HG02610 (cell line): ENCODE results near the gene SKAP2.

Experiments used
- ATAC-seq: cut with Tn5 transposase; IDR thresholded peaks from one replicate; pipeline ENCODE4 v1.9.1; 2021; ENCODE audit warnings: mild to moderate bottlenecking, moderate library complexity; ENCODE audit not compliant: unreplicated experiment

SKAP2 gene

GRCh38 chr7:26642416-26642815 lies 222.0 kb downstream of the SKAP2 start:
- no peak for ATAC-seq

DNA sequence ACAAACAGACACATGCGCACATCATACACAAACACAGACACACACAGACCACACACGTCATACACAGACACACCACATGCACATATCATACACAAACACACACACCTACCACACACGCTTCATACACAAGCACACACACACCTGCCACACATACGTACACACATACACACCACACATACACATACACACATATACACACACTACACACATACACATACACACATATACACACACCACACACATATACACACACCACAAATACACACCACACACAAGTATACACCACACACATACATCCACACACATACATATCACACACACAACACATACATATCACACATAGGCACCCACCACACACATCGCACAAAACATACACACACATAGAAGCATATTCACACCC lies 224.7 kb downstream of the SKAP2 start:
- no peak for ATAC-seq

DNA sequence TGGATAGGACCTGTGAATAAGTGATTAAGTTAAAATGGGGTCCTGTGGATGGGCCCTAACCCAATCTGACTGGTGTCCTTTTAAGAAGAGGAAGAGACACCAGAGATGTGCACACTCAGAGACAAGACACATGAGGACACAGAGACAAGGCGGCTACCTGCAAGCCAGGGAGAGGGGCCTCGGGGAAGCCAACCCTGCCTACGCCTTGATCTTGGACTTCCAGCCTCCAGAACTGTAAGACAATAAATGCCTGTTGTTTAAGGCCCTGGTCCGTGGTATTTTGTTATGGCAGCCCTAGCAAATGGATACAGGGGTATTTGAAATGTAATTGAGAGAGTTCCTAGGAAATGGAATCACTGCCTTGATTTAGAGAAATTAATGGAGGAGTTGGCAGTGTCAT lies 225.3 kb downstream of the SKAP2 start:
- no peak for ATAC-seq

GRCh38 chr7:26638140-26638539 lies 226.2 kb downstream of the SKAP2 start:
- ATAC-seq: no peak

GRCh38 chr7:26637610-26638009 lies 226.8 kb downstream of the SKAP2 start:
- no peak for ATAC-seq

- ATAC-seq: no peak
Observed at GRCh38 chr7:26636808-26637207, 227.6 kb downstream of the SKAP2 start.

DNA sequence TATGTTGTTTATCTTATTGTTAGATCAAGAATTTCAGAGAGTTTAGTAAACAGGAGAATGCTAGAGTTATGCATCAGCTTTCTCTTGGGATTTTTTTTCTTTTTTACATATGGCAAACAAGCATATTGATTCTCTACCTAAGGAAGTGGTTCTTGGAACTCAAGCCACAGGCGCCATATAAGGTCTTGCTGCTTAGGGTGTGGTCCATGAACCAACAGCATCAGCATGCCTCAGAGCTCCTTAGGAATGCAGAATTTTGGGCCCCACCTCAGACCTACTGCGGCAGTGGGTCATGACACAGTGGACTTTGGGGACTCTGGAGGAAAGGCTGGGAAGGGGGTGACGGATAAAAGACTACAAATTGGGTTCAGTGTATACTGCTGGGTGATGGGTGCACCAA lies 230.8 kb downstream of the SKAP2 start:
- no peak for ATAC-seq

DNA sequence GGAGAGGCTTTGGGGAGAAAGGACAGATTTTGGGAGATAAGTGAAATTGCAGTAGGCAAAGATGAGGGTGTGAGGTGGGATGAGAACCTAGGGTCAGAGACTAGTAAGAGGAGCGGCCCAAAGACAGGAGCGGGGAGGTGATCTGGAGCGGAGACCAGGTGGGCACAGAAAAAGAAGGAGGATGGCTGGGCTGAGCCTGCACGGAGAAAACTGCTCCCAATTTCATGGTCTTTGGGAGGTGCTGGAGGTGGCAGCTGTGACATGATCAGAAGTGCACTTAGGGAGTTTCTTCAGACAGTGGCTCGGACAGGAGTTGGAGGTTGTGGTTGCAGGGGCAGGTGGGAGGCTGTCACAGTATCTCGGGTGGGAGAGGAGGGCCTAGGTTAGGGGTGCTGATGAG lies 232.8 kb downstream of the SKAP2 start:
- no peak for ATAC-seq

GRCh38 chr7:26630941-26631580 lies 233.3 kb downstream of the SKAP2 start:
- ATAC-seq: no peak

DNA sequence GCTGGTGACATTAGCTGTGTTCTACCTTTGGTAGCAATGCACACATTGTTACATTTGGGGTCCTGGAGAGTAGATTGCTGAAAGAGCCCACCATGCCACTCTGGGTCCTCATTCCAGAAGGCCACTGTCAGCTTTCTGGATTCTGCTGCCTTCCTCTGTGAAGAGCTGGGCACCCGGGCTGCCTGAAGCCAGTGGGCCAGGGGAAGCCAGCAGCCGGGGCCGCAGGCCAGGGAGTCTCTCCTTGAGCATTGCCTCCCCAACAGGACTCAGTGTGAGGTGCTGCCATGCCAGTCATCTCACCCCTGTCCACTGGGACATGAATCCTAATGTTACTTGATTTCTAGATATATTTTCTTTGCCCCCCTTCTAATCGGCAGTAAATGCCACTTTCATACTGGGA lies 234.0 kb downstream of the SKAP2 start:
- no peak for ATAC-seq

DNA sequence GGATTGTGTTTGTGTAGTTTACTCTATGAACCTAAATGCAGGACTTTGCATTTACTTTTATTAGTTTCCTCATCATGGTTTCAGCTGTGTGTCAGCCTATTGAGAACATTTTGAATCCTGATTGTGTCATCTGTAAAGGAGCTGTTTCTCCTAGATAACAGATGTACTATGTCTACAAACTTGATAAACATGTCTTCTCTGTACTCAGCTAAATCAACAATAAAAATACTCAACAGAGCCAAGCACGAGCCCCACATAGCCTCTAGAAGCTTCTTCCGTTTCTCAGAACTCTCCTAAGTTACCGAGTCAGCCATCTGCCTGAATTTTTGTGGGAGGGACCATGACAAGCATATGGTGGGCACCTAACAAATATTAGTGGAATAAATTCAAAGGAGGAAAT lies 234.7 kb downstream of the SKAP2 start:
- no peak for ATAC-seq

GRCh38 chr7:26627891-26628341 lies 236.5 kb downstream of the SKAP2 start:
- ATAC-seq: no peak

GRCh38 chr7:26627221-26627620 lies 237.2 kb downstream of the SKAP2 start:
- ATAC-seq: no peak

- no peak for ATAC-seq
Observed at GRCh38 chr7:26626687-26627086, 237.7 kb downstream of the SKAP2 start.

GRCh38 chr7:26626156-26626555 lies 238.2 kb downstream of the SKAP2 start:
- ATAC-seq: no peak

GRCh38 chr7:26625286-26625685 lies 239.1 kb downstream of the SKAP2 start:
- ATAC-seq: no peak

DNA sequence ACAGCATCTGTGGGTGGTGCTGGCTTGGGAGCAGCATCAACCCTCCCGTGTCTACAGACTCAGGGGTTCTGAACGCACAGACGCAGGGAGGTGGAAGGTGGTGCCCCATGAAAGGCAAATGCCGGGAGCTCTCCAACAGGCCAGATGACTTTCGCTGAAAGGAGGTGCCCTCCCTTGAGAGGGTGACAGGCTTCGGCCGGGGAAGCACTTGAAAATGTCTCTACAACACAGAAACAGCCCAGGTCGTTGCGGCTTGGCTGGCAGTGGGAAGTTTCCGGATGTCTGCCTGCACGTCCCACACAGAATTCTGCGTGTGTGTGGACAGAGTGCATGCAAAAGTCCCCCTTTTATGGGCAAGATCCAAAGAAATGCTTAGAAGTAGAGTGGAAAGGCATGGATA lies 239.6 kb downstream of the SKAP2 start:
- no peak for ATAC-seq

- no peak for ATAC-seq
Observed at GRCh38 chr7:26624431-26624830, 240.0 kb downstream of the SKAP2 start.

GRCh38 chr7:26620352-26620751 lies 244.0 kb downstream of the SKAP2 start:
- no peak for ATAC-seq

DNA sequence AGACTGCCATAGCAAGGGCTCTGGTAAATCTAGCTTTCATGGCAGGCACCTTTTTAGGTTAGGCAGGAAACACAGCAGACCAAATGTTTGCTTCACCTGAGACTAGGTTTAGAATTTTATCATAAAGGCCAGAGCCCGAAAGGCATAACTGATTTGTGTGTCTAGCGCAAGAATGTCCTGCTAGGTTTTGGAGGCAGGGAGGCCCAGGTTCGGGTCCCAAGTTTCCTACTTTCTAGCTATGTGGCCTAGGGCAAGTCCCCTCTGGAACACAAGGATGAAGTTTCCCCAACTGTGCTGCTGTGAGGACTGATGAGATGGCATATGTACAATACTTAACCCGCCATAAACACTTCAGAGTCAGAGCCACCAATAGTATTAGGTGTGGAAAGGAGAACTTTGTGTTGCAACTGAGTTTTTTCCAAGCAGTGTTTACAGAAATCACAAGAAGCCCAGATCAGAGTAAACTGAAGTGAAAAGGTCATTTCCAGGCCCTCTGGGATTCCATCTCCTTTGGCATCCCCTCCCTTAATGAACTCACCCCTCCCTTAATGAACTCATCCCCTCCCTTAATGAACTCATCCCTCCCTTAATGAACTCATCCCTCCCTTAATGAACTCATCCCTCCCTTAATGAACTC lies 244.9 kb downstream of the SKAP2 start:
- no peak for ATAC-seq

- no peak for ATAC-seq
Observed at GRCh38 chr7:26618898-26619297, 245.5 kb downstream of the SKAP2 start.

DNA sequence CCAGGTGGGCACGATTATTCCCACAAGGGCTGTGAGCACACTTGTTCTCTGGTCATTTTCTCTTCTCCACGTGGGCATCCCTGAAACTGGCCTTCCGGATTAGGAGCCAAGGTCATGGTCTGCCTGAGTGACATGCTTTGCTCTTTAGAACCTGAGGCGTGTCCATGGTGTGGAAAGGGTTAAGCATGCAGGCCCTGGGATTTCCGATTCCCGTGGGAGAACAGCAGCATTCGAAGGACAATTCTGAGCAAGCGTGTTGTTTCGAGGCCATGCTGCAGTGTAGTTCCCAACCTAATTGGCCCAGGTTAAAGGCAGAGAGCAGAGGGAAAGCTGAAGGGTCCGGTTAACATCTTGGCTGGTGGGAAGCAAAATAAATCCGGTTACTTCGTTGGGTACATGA lies 245.9 kb downstream of the SKAP2 start:
- no peak for ATAC-seq
